Testis (tissue), 2 donors: Measurements from ENCODE around the gene SFTPA2.
"Not testable (repeated sequence)": the region's sequence is repeated elsewhere in the genome, so short reads cannot be mapped to it uniquely, and the experiment has no call there.

Source experiments
- POLR2A ChIP-seq: fragments of 450-650 bp; IDR thresholded peaks from one replicate; pipeline ENCODE4 v1.6.1; 2017; ENCODE audit warnings: antibody characterized with exemption, mild to moderate bottlenecking, moderate library complexity
- TF ChIP-seq, protein P1 (sequence below), 3 experiments: fragments of 450-650 bp in 2 of 3; fragments of 200-600 bp in 1 of 3; sonication (generic) in 1 of 3; IDR thresholded peaks; one replicate each; pipeline ENCODE4 v1.5.1; 2016 to 2019; ENCODE audit warnings: antibody characterized with exemption in 3 of 3, mild to moderate bottlenecking in 2 of 3, moderate library complexity in 1 of 3

DNA sequence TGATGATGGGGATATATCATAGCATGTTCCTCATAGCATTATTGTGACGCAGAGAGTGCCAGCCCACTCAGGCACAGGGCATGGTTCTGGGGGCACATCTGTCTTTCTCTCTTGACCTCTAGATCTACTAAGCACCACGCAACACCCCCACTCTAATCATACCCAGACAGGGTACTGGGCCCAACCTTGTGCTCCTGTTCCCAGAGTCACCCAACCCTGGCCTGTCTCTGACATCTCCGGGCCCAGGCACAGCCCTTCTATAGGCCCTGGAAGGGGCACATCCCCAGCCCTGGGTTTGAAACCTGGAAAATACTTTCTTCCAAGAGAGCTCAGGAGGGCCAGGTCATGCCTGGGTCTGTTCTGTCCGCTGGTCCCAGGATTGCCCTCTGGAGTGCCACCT, 37.7 kb downstream of the SFTPA2 start:
- TF ChIP-seq, protein P1, sequence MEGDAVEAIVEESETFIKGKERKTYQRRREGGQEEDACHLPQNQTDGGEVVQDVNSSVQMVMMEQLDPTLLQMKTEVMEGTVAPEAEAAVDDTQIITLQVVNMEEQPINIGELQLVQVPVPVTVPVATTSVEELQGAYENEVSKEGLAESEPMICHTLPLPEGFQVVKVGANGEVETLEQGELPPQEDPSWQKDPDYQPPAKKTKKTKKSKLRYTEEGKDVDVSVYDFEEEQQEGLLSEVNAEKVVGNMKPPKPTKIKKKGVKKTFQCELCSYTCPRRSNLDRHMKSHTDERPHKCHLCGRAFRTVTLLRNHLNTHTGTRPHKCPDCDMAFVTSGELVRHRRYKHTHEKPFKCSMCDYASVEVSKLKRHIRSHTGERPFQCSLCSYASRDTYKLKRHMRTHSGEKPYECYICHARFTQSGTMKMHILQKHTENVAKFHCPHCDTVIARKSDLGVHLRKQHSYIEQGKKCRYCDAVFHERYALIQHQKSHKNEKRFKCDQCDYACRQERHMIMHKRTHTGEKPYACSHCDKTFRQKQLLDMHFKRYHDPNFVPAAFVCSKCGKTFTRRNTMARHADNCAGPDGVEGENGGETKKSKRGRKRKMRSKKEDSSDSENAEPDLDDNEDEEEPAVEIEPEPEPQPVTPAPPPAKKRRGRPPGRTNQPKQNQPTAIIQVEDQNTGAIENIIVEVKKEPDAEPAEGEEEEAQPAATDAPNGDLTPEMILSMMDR (IDR thresholded peaks at IDR 0.05): not testable (repeated sequence)
- not testable (repeated sequence) for TF ChIP-seq POLR2A
